ENCODE results near the gene TRIM21.
A peak's percentile ranks its signal among the peaks of the same experiment; 100 is the strongest.
"Not testable (repeated sequence)": the region's sequence is repeated elsewhere in the genome, so short reads cannot be mapped to it uniquely, and the experiment has no call there.

The TRIM21 gene

GRCh38 chr11:4393209-4393857, at the start of gene TRIM21:
Gene TRIM21, minus strand, starts transcription at chr11:4393702. Its CDS starts 3,293 bp downstream, at chr11:4390409.
- DNase-seq = peak; percentile 77 to 86

- DNase-seq = no peak
Observed at GRCh38 chr11:4441515-4441914, 48.0 kb upstream of the TRIM21 start.

- DNase-seq = no peak
Observed at GRCh38 chr11:4436411-4436810, 42.9 kb upstream of the TRIM21 start.

- no peak for DNase-seq
Observed at GRCh38 chr11:4433856-4434255, 40.4 kb upstream of the TRIM21 start.

- no peak for DNase-seq
Observed at GRCh38 chr11:4430051-4430450, 36.5 kb upstream of the TRIM21 start.

- DNase-seq = no peak
Observed at GRCh38 chr11:4418403-4418802, 24.9 kb upstream of the TRIM21 start.

GRCh38 chr11:4416816-4417215, 23.3 kb upstream of the TRIM21 start:
- DNase-seq = no peak

GRCh38 chr11:4416306-4416705, 22.8 kb upstream of the TRIM21 start:
- no peak for DNase-seq

- DNase-seq = not testable (repeated sequence)
Observed at GRCh38 chr11:4406206-4406605, 12.7 kb upstream of the TRIM21 start.

- no peak for DNase-seq
Observed at GRCh38 chr11:4393858-4394223, 339 bp upstream of the TRIM21 start.

GRCh38 chr11:4388221-4388620, 5.3 kb downstream of the TRIM21 start:
- DNase-seq = no peak

GRCh38 chr11:4385978-4386740, 7.3 kb downstream of the TRIM21 start:
- no peak for DNase-seq

GRCh38 chr11:4381901-4382300, 11.6 kb downstream of the TRIM21 start:
- no peak for DNase-seq

- DNase-seq = no peak
Observed at GRCh38 chr11:4375431-4376140, 17.9 kb downstream of the TRIM21 start.

GRCh38 chr11:4370166-4370565, 23.3 kb downstream of the TRIM21 start:
- no peak for DNase-seq

- DNase-seq = no peak
Observed at GRCh38 chr11:4368286-4368685, 25.2 kb downstream of the TRIM21 start, which contains the start of gene OR52B4. Gene OR52B4, minus strand, starts transcription at chr11:4368386. Its CDS starts 91 bp downstream, at chr11:4368295.

- not testable (repeated sequence) for DNase-seq
Observed at GRCh38 chr11:4348142-4348541, 45.4 kb downstream of the TRIM21 start.

- not testable (repeated sequence) for DNase-seq
Observed at GRCh38 chr11:4345366-4345765, 48.1 kb downstream of the TRIM21 start.

Data from stimulated activated CD4-positive, alpha-beta T cell treated with anti-CD3 and anti-CD28 coated beads, Interleukin-2, amount 100 ng/mL, for 48 hours (primary cell).